Smooth muscle cell of bladder (primary cell): Measurements from ENCODE around the gene CAGE1. TPM values are rescaled to one million over a fixed set of nuclear protein-coding genes. Genes with fewer than 3 reads are reported as not detected.

Experiments
- total RNA-seq: library from RNA; depleted of rRNA; stranded (reverse); fragments of >200 nt; gene quantifications from 2 replicates; pipeline ENCODE4 v1.2.3, GENCODE V29; 2014

The CAGE1 gene
- 0.09 and 0.14 TPM in 2 replicates for total RNA-seq

DNA sequence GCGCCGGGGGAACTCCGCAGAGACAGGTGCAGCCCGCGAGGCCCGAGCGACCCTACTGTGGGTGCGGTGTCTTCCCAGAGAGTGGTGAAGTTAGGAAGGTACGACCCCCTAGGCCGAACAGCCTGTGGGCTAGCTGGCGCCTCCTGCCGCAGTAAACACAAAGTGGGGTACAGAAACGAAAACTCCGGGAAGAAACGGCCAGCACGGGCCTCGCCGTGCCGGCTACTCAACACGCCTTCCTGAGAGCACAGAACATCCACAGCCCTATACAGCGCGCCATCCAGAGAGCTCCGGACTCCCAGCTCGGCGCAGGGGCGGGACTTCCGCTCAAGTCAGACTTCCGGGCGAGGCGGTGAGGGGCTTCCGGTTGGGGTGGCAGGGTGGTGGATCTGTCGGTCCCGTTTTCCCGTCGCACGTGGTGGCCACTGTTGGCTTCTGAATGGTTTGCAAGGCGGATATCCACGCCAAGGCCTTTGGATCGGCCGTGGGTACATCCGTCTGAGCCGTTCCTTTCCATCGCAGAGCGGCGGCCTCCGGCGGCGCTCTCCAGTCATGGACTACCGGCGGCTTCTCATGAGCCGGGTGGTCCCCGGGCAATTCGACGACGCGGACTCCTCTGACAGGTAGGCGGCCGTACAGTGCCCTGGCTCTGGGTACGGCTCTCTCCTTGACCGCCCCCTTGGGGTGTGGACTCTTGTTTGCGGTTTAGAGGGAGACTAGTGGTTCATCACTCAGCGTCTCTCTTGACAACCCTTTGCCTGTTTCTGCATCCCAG lies at the start of gene CAGE1, which contains the start of gene RIOK1:
TSS of gene CAGE1 (minus strand) at position 292 of the 775 bp plus-strand sequence. CDS start 2,569 bp downstream, outside the sequence.
TSS of gene RIOK1 (plus strand) at position 358 of the 775 bp plus-strand sequence. CDS start at position 553, 195 bp downstream.

DNA sequence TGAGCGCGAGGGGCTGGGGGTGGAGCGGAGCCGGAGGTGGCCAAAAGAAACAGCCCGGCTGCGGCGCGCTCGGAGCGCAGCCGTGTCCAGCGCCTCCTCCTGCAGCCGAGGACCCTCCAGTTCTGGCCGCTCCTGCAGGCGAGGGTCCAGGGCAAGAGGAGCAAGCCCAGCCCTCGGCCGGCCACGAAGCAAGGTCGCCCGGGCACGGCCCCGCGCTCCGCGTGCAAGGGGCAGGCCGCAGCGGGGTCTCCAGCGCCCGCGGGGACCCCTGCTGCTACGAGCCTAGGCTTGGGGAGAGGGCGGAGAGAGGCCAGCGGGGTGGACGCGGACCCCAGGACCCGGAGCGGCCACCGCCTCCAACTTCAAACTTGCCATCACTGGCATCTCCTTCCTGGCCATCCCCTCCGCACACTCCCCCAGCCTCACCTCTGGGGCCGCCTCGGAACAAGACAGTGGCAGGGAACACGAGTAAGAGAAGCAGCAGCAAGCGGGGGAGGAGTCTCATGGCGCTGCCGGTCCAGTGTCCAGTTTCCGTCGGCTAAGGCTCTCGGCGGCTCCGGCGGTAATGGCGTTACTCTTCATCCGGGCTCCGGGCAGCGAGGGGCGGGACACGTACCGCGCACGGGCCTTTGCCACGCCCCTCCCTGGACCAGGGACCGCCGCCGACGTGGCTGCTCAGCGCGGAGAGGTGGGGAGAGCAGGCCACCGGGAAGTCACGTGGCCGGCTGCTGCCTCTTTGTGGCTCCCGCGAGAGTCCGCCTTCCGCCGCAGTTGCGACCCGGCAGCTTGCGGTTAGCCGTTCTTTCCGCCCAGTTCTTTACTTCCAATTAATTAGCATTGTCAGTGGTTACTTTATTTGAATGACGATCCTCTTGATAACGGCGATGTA lies 76.7 kb downstream of the CAGE1 start, which contains the start of gene SSR1:
TSS of gene SSR1 (minus strand) at position 584 of the 889 bp plus-strand sequence. CDS start at position 505, 79 bp downstream.

Other genes with a start within 250 kb of the CAGE1 start
- 56.2 and 71.4 TPM in 2 replicates for gene SSR1, start 76.5 kb downstream of the CAGE1 start, total RNA-seq
- gene RIOK1, start 66 bp upstream of the CAGE1 start, total RNA-seq: 17.9 and 21.1 TPM in 2 replicates
- 0.28 and 0.83 TPM in 2 replicates for gene DSP, start 151.9 kb upstream of the CAGE1 start, total RNA-seq
- gene SNRNP48, start 200.5 kb upstream of the CAGE1 start, total RNA-seq: 8.4 and 11.9 TPM in 2 replicates